Activated CD8-positive, alpha-beta memory T cell treated with anti-CD3 and anti-CD28 coated beads, Interleukin-2, amount 50 U/mL, for 1 hour (primary cell): ENCODE data around the gene HSPE1.
A peak's percentile ranks its signal among the peaks of the same experiment; 100 is the strongest.
"Not testable (repeated sequence)": the region's sequence is repeated elsewhere in the genome, so short reads cannot be mapped to it uniquely, and the experiment has no call there.

ENCODE experiments used
- DNase-seq: peaks from one replicate; pipeline ENCODE4 v3.0.0-alpha.2; 2020; ENCODE audit errors: extremely low read depth

HSPE1 gene

DNA sequence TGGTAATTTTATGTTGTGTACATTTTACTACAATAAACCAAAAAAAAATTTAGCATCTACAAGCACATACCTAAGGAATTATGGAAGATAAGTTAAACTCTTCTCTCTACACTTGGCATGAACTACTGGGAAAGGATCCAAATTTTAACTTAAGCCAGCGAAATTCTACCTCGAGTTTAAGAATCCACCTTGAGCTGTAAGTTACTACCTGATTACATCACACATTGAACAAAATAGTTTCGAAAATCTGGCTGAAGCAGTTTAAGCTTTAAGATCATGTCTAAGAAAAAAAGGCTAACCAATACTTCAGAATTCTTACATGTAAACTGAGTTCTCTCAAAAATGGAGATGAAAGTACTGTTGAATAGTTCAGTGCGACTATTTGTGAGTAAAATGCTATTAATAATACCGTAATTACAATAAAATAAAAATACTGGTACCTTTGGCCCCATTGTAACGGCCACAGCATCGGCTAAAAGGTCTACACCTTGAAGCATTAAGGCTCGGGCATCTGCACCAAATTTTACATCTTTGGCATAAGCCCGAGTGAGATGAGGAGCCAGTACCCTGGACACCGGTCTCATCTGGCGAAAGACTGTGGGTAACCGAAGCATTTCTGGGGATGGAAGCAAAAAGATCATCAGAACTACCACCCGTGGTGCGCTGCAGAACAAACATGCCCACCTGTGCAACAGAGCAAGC, 1.8 kb upstream of the HSPE1 start:
- no peak for DNase-seq

DNA sequence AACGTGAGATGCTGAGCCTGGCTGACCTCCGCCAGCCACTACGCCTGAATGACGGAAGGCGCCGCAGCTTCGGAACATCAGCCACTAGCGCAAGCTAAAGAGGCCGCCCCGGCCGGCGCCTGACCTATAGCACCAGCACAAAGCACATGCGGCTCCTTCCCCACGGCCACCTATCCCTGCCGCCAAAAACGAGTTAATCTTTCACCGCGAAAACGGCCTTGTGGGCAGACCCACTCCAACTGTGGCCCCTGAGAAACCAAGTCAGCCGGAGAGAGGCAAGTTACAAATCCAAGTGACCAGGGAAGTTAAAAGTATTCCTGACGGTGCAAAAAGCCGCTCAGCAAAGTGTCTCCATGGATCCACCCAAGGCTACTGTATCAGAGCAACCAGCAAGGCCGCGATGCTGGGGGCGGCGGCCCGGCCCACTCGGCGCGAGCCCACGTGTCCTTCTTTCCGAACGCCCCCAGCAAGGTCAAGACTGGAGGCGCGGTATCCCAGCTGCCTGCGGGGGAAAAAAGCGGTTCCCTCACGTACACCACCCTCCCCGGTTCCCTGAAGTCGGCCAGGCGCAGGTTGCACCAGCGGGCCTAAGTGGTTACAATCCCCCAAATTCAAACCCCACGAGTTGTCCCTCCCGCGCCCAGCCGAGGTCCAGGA, 1.1 kb upstream of the HSPE1 start:
- DNase-seq, result no peak

- DNase-seq, result no peak
Observed at GRCh38 chr2:197500503-197501131, 438 bp downstream of the HSPE1 start.

- DNase-seq, result no peak
Observed at GRCh38 chr2:197502201-197502600, 2.0 kb downstream of the HSPE1 start.

DNA sequence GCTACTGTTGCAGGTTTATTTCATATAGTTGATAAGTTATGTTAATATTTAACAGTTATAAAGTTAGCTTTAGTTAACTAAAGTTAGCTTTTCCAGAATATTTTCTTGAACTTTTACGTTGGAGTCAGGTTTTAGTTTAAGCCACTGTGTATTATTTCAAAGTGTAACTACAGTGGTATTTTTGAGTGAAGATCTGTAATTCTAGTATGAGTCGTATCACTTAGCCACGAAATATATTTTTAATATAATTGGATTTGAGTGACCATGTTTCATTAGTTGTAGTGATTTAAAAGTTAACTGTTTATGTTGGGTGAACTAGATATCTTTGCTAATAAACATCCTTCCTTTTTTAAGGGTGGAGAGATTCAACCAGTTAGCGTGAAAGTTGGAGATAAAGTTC, 2.5 kb downstream of the HSPE1 start:
- DNase-seq, result no peak

DNA sequence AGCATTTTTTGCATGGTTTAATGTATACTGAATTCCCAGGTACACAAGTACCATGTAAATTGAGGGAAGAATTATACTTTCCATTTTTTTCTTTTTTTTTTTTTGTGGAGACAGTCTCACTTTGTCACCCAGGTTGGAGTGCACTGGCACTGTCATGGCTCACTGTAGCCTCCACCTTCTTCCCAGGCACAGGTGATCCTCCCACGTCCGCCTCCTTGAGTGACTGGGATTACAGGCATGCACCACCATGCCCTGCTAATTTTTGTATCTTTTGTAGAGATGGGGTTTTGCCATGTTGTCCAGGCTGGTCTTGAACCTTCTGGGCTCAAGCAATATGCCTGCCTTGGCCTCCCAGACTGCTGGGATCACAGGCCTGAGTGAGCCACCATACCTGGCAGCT, 3.8 kb downstream of the HSPE1 start:
- no peak for DNase-seq

- DNase-seq, result no peak
Observed at GRCh38 chr2:197504512-197504911, 4.3 kb downstream of the HSPE1 start.

- DNase-seq, result no peak
Observed at GRCh38 chr2:197506658-197507057, 6.5 kb downstream of the HSPE1 start.

DNA sequence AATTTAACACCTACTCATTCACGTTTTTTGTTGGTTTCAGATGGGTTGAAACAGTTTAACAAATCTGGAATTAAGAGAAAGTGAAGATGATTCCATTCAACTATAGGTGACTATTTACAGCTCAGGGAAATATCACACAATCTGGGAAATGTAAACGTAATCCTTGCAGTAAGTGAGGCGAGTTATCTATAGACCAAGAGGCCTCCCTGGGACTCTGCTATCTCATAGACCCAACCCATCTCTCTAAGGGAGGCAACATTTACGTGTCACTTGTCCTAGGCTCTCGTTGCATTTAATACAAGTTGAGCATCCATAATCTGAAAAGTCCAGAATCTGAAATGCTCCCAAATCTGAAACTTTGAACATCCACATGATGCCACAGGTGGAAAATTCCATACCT, 13.7 kb downstream of the HSPE1 start:
- DNase-seq, result no peak

DNA sequence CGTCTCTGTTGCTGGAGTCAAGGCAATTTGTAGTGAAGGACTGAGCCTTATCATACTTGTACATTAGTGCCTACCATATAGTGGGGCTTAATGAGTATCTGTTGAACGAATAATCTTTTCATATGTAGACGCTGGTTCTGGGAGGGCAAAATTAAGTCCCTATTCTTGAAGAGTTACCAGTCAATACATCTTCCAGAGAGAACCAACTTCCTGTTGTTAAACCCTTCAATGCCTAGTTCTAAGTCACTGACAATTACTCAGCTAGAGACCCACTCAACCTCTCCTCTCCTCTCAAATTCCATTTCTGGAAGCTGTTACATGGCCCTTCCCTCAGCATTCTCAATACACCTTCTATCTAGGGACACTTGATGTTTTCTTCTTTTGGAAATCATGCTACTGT, 14.6 kb downstream of the HSPE1 start:
- DNase-seq, result no peak

- no peak for DNase-seq
Observed at GRCh38 chr2:197515315-197515738, 15.1 kb downstream of the HSPE1 start.

DNA sequence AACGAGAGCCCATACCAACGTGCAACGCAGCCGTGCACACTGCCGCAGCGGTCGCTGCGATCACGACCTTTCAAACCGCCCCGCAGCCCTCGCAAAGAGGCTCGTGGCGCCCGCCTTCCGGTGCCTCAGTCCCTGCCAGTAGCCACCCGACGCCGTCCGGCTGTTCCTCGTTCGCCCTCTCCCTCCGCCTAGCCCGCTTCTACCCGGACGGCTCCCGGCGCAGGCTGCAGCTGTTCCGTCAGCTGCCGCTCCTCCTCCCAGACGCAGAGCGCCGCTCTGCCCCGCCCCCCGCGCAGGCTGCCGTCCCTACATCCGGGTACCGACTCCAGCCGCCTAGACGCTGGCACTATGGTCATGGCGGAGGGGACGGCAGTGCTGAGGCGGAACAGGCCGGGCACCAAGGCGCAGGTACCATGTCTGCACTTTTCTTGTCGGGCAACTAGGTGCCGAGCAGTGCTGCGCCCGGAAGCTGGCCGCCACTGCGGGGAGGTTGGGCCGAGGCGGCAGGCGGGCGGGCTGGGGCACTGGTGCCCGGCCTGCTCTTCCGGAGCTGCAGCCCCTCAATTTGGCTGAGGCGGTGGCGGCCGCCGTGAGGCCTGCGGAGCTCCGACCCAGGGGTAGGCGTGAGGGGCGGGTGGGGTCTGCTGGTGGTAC, 15.7 kb downstream of the HSPE1 start, which contains the start of gene MOB4:
MOB4 (plus strand) TSS at position 328 of the 654 bp plus-strand sequence; CDS start at position 349, 21 bp downstream.
- peak; percentile 71 for DNase-seq

- no peak for DNase-seq
Observed at GRCh38 chr2:197516393-197516761, 16.2 kb downstream of the HSPE1 start.

DNA sequence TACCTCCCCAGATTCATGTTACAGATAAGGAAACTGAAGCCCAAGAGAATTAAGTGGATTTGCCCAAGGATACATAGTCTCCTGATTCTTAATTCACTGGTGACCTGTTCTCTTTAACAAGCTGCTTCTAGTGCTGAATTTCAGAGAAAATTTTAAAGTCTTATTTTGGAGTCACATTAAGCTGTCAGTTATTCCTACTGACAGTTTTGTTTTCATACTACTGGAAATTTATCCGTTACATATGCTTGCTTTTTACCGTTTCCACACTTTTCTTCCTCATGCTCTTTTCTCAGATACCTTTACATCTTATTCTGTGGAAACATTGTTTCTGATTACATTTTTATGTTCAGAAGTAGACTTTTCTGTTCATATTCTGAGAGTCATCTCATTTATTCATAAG, 17.0 kb downstream of the HSPE1 start:
- no peak for DNase-seq

GRCh38 chr2:197538412-197538811, 38.2 kb downstream of the HSPE1 start:
- no peak for DNase-seq

- DNase-seq, result no peak
Observed at GRCh38 chr2:197539734-197540133, 39.6 kb downstream of the HSPE1 start.

DNA sequence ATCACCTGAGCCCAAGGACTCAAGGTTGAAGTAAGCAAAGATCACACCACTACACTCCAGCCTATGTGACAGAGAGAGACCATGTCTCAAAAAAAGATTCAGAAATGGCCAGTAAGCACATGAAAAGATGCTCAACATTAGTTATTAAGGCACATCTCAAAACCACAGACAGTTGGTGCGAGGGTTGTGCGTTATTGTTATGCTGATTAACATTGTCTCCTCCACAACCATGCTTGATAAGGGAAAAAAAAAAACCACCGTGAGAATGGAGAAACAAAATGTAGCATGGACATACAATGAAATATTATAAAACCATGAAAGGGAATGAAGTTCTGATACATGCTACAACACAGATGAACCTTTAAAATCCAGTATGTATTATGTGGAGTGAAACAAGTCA, 43.0 kb downstream of the HSPE1 start:
- no peak for DNase-seq

DNA sequence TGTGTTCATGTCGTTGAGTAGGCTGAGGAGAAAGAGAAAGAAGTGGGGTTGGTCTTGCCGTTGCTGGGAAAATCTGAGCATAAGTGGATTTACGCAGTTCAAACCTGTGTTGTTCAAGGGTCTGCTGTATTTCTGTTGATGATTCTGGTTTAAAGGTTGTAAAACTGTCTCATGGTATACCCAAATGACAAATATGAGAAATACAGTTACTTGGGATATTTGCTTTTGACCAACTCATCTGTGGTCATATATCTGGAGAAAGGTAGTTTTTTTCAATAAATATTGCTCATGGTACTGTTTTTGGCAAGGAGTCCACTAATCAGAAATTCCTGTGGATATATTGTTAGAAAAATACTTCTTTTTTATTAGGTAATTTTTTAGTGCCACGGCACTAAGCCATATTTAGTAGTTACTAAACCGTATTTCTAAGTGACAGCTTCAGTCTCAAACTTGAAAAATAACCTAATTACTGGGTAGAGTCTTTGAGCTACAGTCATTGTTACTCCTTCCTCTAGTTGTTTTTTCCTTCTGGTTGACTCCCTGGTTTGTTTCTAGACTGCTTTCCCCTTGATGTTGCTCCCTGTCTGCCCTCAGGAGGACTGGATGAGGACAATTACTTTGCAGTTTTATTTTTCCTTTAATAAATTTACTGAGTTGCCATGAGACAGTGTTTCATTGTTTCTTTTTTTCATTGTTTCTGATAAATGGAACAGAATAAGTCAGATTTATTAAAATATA, 47.2 kb downstream of the HSPE1 start:
- DNase-seq, result no peak

DNA sequence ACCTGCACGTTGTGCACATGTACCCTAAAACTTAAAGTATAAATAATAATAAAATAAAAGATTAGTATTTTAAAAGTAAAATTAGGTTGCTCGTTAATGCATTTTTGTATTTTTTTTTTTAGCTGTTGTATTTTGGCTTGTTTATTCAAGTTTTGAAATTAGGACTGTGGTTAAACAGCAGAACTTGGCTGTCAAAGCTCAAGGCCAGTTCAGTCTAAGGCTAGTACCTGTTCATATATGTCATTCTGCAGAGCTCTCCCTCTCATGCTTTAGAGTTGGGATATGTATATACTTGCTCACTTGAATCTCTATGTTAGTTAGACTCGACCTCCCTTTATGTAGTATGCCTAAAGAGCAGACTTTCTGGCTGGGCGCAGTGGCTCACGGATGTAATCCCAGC, 48.4 kb downstream of the HSPE1 start:
- DNase-seq, result no peak

- not testable (repeated sequence) for DNase-seq
Observed at GRCh38 chr2:197551260-197551659, 51.1 kb downstream of the HSPE1 start.
